Neutrophil (primary cell): Measurements from ENCODE around the gene RFPL3.

ENCODE experiments used
- H3K27ac ChIP-seq: fragments of 200-600 bp; sonication (generic); 2 replicates; pipeline ENCODE4 v1.5.1; 2016; ENCODE audit warnings: mild to moderate bottlenecking, moderate library complexity
- H3K27me3 ChIP-seq: fragments of 200-600 bp; sonication (generic); 2 replicates; pipeline ENCODE4 v1.6.0; 2016; ENCODE audit warnings: mild to moderate bottlenecking
- H3K36me3 ChIP-seq: fragments of 200-600 bp; sonication (generic); 2 replicates; pipeline ENCODE4 v1.5.1; 2017
- H3K4me1 ChIP-seq, 2 experiments: fragments of 200-600 bp in 1 of 2; sonication (generic) in 1 of 2; 1 replicate in 1 of 2; 2 replicates in 1 of 2; pipeline versions ENCODE4 v1.5.1 to v1.6.1; 2013 to 2016; ENCODE audit warnings: low read depth in 1 of 2, low read length in 1 of 2, mild to moderate bottlenecking in 1 of 2, moderate library complexity in 1 of 2; ENCODE audit not compliant: control insufficient read depth in 1 of 2, insufficient read depth in 1 of 2
- H3K4me3 ChIP-seq, 2 experiments: fragments of 200-600 bp in 1 of 2; sonication (generic) in 1 of 2; 1 replicate in 1 of 2; 2 replicates in 1 of 2; pipeline ENCODE4 v1.5.1; 2013 to 2016; ENCODE audit warnings: low read depth in 1 of 2, low read length in 1 of 2, mild to moderate bottlenecking in 1 of 2, moderate library complexity in 1 of 2
- H3K9me3 ChIP-seq: fragments of 200-600 bp; sonication (generic); 2 replicates; pipeline ENCODE4 v1.5.1; 2016
- TF ChIP-seq, protein P1 (sequence below): fragments of 200-600 bp; sonication (generic); IDR thresholded peaks from 2 replicates; pipeline ENCODE4 v1.5.1; 2016; ENCODE audit warnings: antibody characterized with exemption

Gene RFPL3

DNA sequence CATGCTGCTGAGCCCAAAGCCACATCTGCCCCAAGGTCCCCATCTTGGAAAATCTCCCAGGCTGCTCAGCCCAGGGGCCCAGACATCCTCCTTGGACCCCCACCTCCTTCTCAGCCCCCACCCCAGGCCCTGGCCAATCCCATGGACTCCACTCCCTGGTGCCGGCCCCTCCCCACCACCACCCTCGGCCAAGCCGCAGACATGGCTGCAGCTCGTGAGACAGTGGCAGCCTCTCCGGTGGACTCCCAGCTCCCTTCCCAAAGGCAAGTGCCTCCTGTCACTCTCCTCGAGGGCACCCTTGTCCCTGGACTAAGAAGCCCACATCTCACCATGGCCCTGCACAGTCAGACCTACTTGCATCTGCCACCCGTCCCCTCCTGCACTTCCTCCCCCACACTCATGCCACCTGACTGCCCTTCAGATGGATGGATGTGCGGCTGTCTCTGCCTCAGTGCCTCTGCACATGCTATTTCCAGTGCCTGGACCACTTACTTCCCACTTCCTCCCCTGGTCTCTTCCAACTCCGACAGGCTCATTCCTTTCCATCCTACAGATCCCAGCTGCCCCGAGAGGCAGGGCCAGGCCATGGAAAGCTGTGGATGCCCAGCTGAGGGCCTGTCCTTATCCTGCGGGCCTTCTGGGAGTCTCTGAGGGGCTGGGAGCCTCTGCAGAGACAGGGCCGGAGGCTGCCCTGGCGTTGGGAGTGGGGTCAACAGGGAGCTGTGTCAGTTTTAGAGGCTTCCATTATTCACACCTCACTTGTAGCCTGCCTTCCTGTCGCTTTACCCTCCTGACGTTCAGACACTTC is 25.5 kb upstream of the RFPL3 start:
- Histone ChIP-seq H3K4me3 (no peak overlapping the region), H3K27me3 (peaks cover 17% of the 10 kb centered on the region), H3K9me3 (no peaks in the 10 kb centered on the region), H3K36me3 (no peaks in the 10 kb centered on the region), H3K27ac (no peak overlapping the region), H3K4me1 (no peaks in the 10 kb centered on the region)
- TF ChIP-seq, protein P1, sequence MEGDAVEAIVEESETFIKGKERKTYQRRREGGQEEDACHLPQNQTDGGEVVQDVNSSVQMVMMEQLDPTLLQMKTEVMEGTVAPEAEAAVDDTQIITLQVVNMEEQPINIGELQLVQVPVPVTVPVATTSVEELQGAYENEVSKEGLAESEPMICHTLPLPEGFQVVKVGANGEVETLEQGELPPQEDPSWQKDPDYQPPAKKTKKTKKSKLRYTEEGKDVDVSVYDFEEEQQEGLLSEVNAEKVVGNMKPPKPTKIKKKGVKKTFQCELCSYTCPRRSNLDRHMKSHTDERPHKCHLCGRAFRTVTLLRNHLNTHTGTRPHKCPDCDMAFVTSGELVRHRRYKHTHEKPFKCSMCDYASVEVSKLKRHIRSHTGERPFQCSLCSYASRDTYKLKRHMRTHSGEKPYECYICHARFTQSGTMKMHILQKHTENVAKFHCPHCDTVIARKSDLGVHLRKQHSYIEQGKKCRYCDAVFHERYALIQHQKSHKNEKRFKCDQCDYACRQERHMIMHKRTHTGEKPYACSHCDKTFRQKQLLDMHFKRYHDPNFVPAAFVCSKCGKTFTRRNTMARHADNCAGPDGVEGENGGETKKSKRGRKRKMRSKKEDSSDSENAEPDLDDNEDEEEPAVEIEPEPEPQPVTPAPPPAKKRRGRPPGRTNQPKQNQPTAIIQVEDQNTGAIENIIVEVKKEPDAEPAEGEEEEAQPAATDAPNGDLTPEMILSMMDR = no peak

DNA sequence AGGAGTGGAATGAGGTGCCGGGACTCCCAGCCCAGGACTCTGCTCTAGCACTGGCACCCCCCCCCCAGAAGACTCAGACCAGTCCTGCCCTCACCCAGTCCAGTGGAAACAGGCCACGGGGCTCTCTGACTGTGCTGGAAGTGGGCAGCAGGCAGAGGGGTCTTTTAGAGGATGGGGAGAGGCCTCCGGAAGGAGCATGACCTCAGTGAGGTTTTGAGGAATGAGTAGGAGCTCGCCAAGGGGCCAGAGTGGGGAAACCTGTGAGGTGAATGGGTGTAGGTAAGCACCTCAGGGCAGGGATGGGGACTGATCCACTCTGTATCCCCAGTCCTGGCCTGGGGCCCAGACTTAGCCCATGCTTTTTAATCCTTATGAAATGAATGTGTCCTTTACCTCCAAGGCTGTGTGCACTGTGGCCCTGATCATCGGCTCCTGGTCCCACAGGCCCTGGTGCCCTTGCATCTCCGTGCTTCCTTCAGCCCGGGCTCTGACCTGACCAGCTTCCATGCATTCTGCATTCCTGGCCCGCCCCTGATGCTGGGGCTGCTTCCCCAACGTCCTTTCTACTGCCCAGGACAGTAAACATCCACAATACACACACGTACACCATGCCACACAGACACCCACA is 24.4 kb upstream of the RFPL3 start:
- no peak overlapping the region for H3K27ac ChIP-seq
- H3K4me3 ChIP-seq = no peak overlapping the region
- peaks cover 28% of the 10 kb centered on the region for H3K27me3 ChIP-seq
- TF ChIP-seq, protein P1 = no peak
- no peaks in the 10 kb centered on the region for H3K36me3 ChIP-seq
- H3K4me1 ChIP-seq = no peaks in the 10 kb centered on the region
- H3K9me3 ChIP-seq = no peaks in the 10 kb centered on the region

DNA sequence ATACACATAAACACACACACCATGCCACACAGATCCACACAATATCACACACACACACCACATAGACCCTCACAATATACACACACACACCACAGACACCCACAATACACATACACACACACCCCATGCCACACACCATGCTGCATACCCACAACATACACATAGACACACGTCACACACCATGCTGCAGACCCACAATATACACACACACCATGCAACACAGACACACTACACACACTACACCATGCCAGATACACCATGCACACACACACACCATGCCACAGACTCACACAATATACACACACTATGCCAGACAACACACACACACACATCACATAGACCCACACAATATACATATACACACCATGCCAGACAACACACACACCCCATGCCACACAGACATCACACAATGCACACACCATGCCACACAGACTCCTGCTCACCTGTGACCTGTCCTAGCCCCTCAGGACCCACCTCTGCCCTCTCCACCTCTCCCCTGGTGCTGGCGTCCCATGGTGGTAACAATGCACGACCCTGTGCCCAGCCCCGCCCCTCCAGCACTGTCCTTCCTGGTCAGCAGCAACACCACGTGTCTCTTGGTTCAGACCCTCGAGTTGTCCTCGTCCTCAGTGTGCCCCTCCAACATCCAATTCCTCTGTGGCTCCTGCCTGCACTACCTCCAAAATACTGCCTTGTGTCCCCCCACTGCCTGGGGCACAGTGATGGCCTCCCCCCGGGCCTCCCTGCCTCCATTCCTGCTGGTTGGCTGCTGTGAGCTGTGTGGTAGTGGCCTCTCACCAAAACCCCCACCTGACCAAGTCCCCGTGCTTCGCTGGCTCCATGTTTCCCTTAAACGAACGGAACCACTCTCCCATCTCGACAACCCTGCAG is 23.7 kb upstream of the RFPL3 start:
- no peak overlapping the region for H3K4me3 ChIP-seq
- H3K9me3 ChIP-seq = no peaks in the 10 kb centered on the region
- H3K4me1 ChIP-seq = no peaks in the 10 kb centered on the region
- H3K27ac ChIP-seq = no peak overlapping the region
- TF ChIP-seq, protein P1 = no peak
- H3K27me3 ChIP-seq = peaks cover 31% of the 10 kb centered on the region
- no peaks in the 10 kb centered on the region for H3K36me3 ChIP-seq

DNA sequence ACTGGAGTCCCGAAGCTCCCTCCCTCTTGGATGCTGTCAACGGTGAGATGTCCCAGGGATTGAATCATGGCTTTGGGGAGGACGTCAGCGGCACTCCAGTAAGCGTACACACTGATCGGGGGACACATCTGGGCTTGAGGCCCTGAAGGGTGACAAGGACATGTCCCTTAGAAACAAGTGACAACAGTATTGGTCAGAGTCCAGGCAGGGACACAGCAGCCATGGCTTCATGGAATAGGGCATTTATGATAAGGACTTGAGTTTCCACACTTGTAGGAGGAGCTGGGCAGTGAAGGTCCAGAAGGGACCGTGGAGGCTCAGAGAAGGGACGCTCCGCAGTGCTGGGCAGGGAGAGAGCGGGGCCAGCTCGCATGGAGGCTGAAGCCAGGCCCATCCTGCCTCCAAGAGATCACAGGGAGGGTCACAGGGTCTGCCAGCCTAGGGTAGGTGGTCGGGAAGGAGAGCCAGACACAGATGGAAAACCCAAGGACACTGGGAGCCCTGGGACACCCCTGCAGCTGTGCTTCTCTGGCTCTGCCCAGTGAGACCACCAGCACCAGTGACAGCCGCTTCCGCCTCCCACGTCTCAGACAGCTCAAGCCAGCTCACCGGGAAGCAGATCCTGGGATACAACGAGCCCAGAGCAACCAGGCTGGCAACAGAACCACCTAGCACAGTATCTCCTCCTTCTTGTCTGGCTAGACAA is 22.9 kb upstream of the RFPL3 start:
- peaks cover 31% of the 10 kb centered on the region for H3K27me3 ChIP-seq
- H3K4me1 ChIP-seq = no peaks in the 10 kb centered on the region
- no peak overlapping the region for H3K4me3 ChIP-seq
- H3K36me3 ChIP-seq = no peaks in the 10 kb centered on the region
- TF ChIP-seq, protein P1 = no peak
- H3K27ac ChIP-seq = no peak overlapping the region
- no peaks in the 10 kb centered on the region for H3K9me3 ChIP-seq

DNA sequence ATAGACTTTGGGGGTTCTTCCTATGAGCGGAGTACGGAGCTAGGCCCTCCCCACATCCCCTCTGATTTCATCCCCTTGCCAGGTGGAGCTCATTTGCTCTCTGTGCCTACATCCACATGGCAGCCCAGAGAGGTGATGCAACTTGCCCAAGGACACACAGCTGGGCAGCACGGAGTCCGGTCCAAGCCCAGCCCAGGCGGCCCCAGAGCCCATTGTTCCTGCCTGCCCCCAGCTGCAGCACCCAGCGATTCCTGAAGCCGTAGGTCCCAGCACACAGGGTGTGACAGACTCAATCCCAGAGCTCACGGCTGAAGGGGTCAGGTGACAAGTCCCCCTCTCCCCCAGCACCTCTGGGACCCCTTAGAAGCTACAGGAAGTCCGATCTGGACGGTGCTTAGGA is 22.2 kb upstream of the RFPL3 start:
- Histone ChIP-seq H3K27me3 (peaks cover 31% of the 10 kb centered on the region), H3K9me3 (no peaks in the 10 kb centered on the region), H3K27ac (no peak overlapping the region), H3K36me3 (no peaks in the 10 kb centered on the region), H3K4me1 (no peaks in the 10 kb centered on the region), H3K4me3 (no peak overlapping the region)
- TF ChIP-seq, protein P1 = no peak
